ENCODE measurements around the gene SENP6.
"Not testable (repeated sequence)": the region's sequence is repeated elsewhere in the genome, so short reads cannot be mapped to it uniquely, and the experiment has no call there.

Gene SENP6

GRCh38 chr6:75666592-75666991 lies 64.9 kb downstream of the SENP6 start:
- no peak for DNase-seq

- no peak for DNase-seq
Measured at GRCh38 chr6:75673884-75674283, 72.2 kb downstream of the SENP6 start.

- DNase-seq, result no peak
Measured at GRCh38 chr6:75676377-75676776, 74.7 kb downstream of the SENP6 start.

GRCh38 chr6:75682548-75682947 lies 80.9 kb downstream of the SENP6 start:
- not testable (repeated sequence) for DNase-seq

- not testable (repeated sequence) for DNase-seq
Measured at GRCh38 chr6:75683005-75683404, 81.3 kb downstream of the SENP6 start.

- DNase-seq, result not testable (repeated sequence)
Measured at GRCh38 chr6:75687535-75687934, 85.9 kb downstream of the SENP6 start.

GRCh38 chr6:75687937-75688336 lies 86.3 kb downstream of the SENP6 start:
- DNase-seq, result not testable (repeated sequence)

- DNase-seq, result no peak
Measured at GRCh38 chr6:75689576-75689975, 87.9 kb downstream of the SENP6 start.

- no peak for DNase-seq
Measured at GRCh38 chr6:75691012-75691411, 89.3 kb downstream of the SENP6 start.

GRCh38 chr6:75693534-75693933 lies 91.9 kb downstream of the SENP6 start:
- no peak for DNase-seq

GRCh38 chr6:75694406-75694805 lies 92.7 kb downstream of the SENP6 start:
- no peak for DNase-seq

GRCh38 chr6:75708334-75708733 lies 106.7 kb downstream of the SENP6 start:
- DNase-seq, result not testable (repeated sequence)

- DNase-seq, result no peak
Measured at GRCh38 chr6:75711173-75711572, 109.5 kb downstream of the SENP6 start.

GRCh38 chr6:75719133-75719532 lies 117.5 kb downstream of the SENP6 start:
- DNase-seq, result no peak

GRCh38 chr6:75723382-75723781 lies 121.7 kb downstream of the SENP6 start:
- DNase-seq, result no peak

- DNase-seq, result no peak
Measured at GRCh38 chr6:75727206-75727605, 125.5 kb downstream of the SENP6 start.

GRCh38 chr6:75731029-75731428 lies 129.3 kb downstream of the SENP6 start:
- DNase-seq, result not testable (repeated sequence)

GRCh38 chr6:75735491-75736186 lies 134.0 kb downstream of the SENP6 start:
- DNase-seq, result no peak

GRCh38 chr6:75743971-75744370 lies 142.3 kb downstream of the SENP6 start:
- no peak for DNase-seq

- no peak for DNase-seq
Measured at GRCh38 chr6:75745404-75745803, 143.7 kb downstream of the SENP6 start.

- no peak for DNase-seq
Measured at GRCh38 chr6:75746221-75746620, 144.5 kb downstream of the SENP6 start.

- DNase-seq, result no peak
Measured at GRCh38 chr6:75747152-75747992, 145.7 kb downstream of the SENP6 start.

- DNase-seq, result peak in 1 of 2 experiments; percentile 2
Measured at GRCh38 chr6:75748003-75748742, 146.5 kb downstream of the SENP6 start.
